Measurements from ENCODE around the gene ESRP2. TPM values are rescaled to one million over a fixed set of nuclear protein-coding genes. Genes with fewer than 3 reads are reported as not detected.

The ESRP2 gene
- total RNA-seq, 4 donors from 2014 or later, result 0.11 to 0.51 (median 0.13) TPM; not detected in 1

GRCh38 chr16:68235108-68235886 lies 630 bp downstream of the ESRP2 start:
- in situ Hi-C loops (cut with MboI; ENCODE audit: low sequenced_read_pairs in 4 of 4), result loop anchor here in 1 of 4 donors (25.0 kb wide), 1 partner anchor 423 kb away; the partner anchor contains the start of genes RANBP10 and TSNAXIP1
- H3K27ac ChIP-seq, result peak overlapping the region in 3 of 4 donors; percentile 24 to 94 (median 52)
- intact Hi-C loops (cut with DNase I; ENCODE audit: low total_unique reads), result no loop called here
- no peaks in the 10 kb centered on the region for H3K9me3 ChIP-seq
- ATAC-seq (no peak), DNase-seq (peak in 1 of 2 donors; percentile 36)
- TF ChIP-seq POLR2A (IDR thresholded peaks at IDR 0.05) (no peak), CTCF (IDR thresholded peaks at IDR 0.05 in 4 of 5, conservative IDR thresholded peaks at IDR 0.05 in 1 of 5) (no peak)
- no peaks in the 10 kb centered on the region for H3K27me3 ChIP-seq
- peak overlapping the region in 1 of 4 donors; percentile 35 for H3K4me3 ChIP-seq
- H3K4me1 ChIP-seq, result peaks cover 16 to 26% of the 10 kb centered on the region in 2 donors
- no peaks in the 10 kb centered on the region for H3K36me3 ChIP-seq

GRCh38 chr16:68234188-68235107 lies 1.5 kb downstream of the ESRP2 start:
- intact Hi-C loops (cut with DNase I; ENCODE audit: low total_unique reads) (no loop called here), in situ Hi-C loops (cut with MboI; ENCODE audit: low sequenced_read_pairs in 4 of 4) (loop anchor here in 1 of 4 donors (25.0 kb wide), 1 partner anchor 422 kb away; the partner anchor contains the start of genes RANBP10 and TSNAXIP1)
- Histone ChIP-seq H3K4me3 (no peak overlapping the region), H3K4me1 (peaks cover 12 to 19% of the 10 kb centered on the region in 2 donors), H3K27me3 (no peaks in the 10 kb centered on the region), H3K9me3 (no peaks in the 10 kb centered on the region), H3K27ac (peak overlapping the region in 3 of 4 donors; percentile 24 to 62 (median 52)), H3K36me3 (no peaks in the 10 kb centered on the region)
- ATAC-seq (no peak), DNase-seq (peak in 1 of 2 donors; percentile 31)
- no peak for TF ChIP-seq POLR2A (IDR thresholded peaks at IDR 0.05)
- no peak for TF ChIP-seq CTCF (IDR thresholded peaks at IDR 0.05 in 4 of 5, conservative IDR thresholded peaks at IDR 0.05 in 1 of 5)

GRCh38 chr16:68233835-68234187 lies 2.1 kb downstream of the ESRP2 start:
- H3K27ac ChIP-seq, result peak overlapping the region in 3 of 4 donors; percentile 24 to 62 (median 52)
- ATAC-seq, result no peak
- in situ Hi-C loops (cut with MboI; ENCODE audit: low sequenced_read_pairs in 4 of 4), result loop anchor here in 1 of 4 donors (25.0 kb wide), 1 partner anchor 422 kb away; the partner anchor contains the start of genes RANBP10 and TSNAXIP1

More at GRCh38 chr16:68233835-68234187, 2.1 kb downstream of the ESRP2 start:
- Histone ChIP-seq H3K4me3 (no peak overlapping the region), H3K9me3 (no peaks in the 10 kb centered on the region), H3K4me1 (peaks cover 17 to 25% of the 10 kb centered on the region in 2 donors), H3K36me3 (no peaks in the 10 kb centered on the region), H3K27me3 (no peaks in the 10 kb centered on the region)
- intact Hi-C loops (cut with DNase I; ENCODE audit: low total_unique reads), result no loop called here
- no peak for TF ChIP-seq CTCF (IDR thresholded peaks at IDR 0.05 in 4 of 5, conservative IDR thresholded peaks at IDR 0.05 in 1 of 5)
- TF ChIP-seq POLR2A (IDR thresholded peaks at IDR 0.05), result no peak
- DNase-seq, result peak in 1 of 2 donors; percentile 14
